ENCODE data around the gene TCTN3. TPM values are rescaled to one million over a fixed set of nuclear protein-coding genes. Genes with fewer than 3 reads are reported as not detected.

The TCTN3 gene
- total and polyA plus RNA-seq, 10 of the 15 experiments (the other 5 are each of a cell fraction or from before 2014, with no cell fraction given), result 20.0 to 48.7 (median 29.1) TPM

GRCh38 chr10:95656291-95657164 is 37.2 kb downstream of the TCTN3 start, which contains the start of gene ALDH18A1 (continued):
- TF ChIP-seq SMAD1 (IDR thresholded peaks at IDR 0.05; ENCODE audit: low read depth, partially characterized antibody) (no peak), E4F1 (IDR thresholded peaks at IDR 0.05; ENCODE audit: borderline replicate concordance, partially characterized antibody) (peak; percentile 60), ZNF24 (IDR thresholded peaks at IDR 0.05) (peak; percentile 74; the same call in 1 of the 2 replicates), NFIC (IDR thresholded peaks at IDR 0.05; ENCODE audit: low read depth, low read length) (no peak), IRF3 (IDR thresholded peaks at IDR 0.05) (no peak), ATF3 (IDR thresholded peaks at IDR 0.05; ENCODE audit: borderline replicate concordance, extremely low read depth, low read depth, low read length) (no peak), SIN3A (IDR thresholded peaks at IDR 0.05; ENCODE audit: low read depth, low read length) (0 out of 2 replicates have a peak, but pooled peaks have one; percentile 27), SP1 (IDR thresholded peaks at IDR 0.05; ENCODE audit: low read depth, low read length) (peak; percentile 54), ZNF207 (IDR thresholded peaks at IDR 0.05; ENCODE audit: borderline replicate concordance) (no peak), ZNF217 (IDR thresholded peaks at IDR 0.05) (peak; percentile 100), ZBTB4 (CRISPR knock-in tag; IDR thresholded peaks at IDR 0.05) (no peak), FOXM1 (IDR thresholded peaks at IDR 0.05; ENCODE audit: low read depth, low read length) (no peak), GATAD2B (conservative IDR thresholded peaks at IDR 0.05; ENCODE audit: low read depth) (peak; percentile 73; the same call in 1 of the 2 replicates), RAD21 (IDR thresholded peaks at IDR 0.05; ENCODE audit: insufficient read depth, low read depth, low read length) (no peak), YY1 (IDR thresholded peaks at IDR 0.05; ENCODE audit: low read depth, low read length) (peak; percentile 20; the same call in 1 of the 2 replicates), CBX3 (IDR thresholded peaks at IDR 0.05; ENCODE audit: borderline replicate concordance, low read depth) (no peak), SMARCA5 (IDR thresholded peaks at IDR 0.05) (peak; percentile 54; the same call in 1 of the 2 replicates), TBL1XR1 (IDR thresholded peaks at IDR 0.05; ENCODE audit: low read depth, low read length) (peak; percentile 54; the same call in 1 of the 2 replicates), ZNF274 (IDR thresholded peaks at IDR 0.05; ENCODE audit: insufficient read depth, insufficient read length) (no peak), CTCF (IDR thresholded peaks at IDR 0.05 in 2 of 3, conservative IDR thresholded peaks at IDR 0.05 in 1 of 3; ENCODE audit: control insufficient read depth in 2 of 3, extremely low read depth in 1 of 3, insufficient read depth in 1 of 3, low read depth in 3 of 3, low read length in 3 of 3) (no peak), RFX5 (IDR thresholded peaks at IDR 0.05; ENCODE audit: low read depth, low read length) (no peak)

All from GM12878 (cell line).